Upper lobe of left lung (tissue), 4 donors: Measurements from ENCODE around the gene LTA4H.

Experiments used
- CTCF ChIP-seq, 6 experiments: fragments of 450-650 bp in 4 of 6; fragments of 200-600 bp in 2 of 6; sonication (generic) in 2 of 6; IDR thresholded peaks; one replicate each; pipeline ENCODE4 v1.5.1; 2016 to 2019; ENCODE audit warnings: antibody characterized with exemption in 6 of 6
- EP300 ChIP-seq, 4 donors: sonication (generic); formaldehyde crosslinking; IDR thresholded peaks; one replicate each; pipeline ENCODE4 v1.5.1; 2017; ENCODE audit warnings: antibody characterized with exemption in 4 of 4, control low read depth in 2 of 4
- POLR2A ChIP-seq, 4 donors: fragments of 450-650 bp; IDR thresholded peaks; one replicate each; pipeline ENCODE4 v1.5.1; 2016 to 2017; ENCODE audit warnings: antibody characterized with exemption in 4 of 4, mild to moderate bottlenecking in 2 of 4

GRCh38 chr12:95993907-95994306, 41.5 kb downstream of the LTA4H start:
- TF ChIP-seq POLR2A (IDR thresholded peaks at IDR 0.05), result no peak
- no peak for TF ChIP-seq EP300 (IDR thresholded peaks at IDR 0.05)
- TF ChIP-seq CTCF (IDR thresholded peaks at IDR 0.05), result no peak
